ENCODE measurements around the gene APLF. TPM values are rescaled to one million over a fixed set of nuclear protein-coding genes. Genes with fewer than 3 reads are reported as not detected.

Gene APLF
- polyA plus RNA-seq, 1 of the 3 experiments (the other 2 are of a cell fraction), result 1.1 TPM

DNA sequence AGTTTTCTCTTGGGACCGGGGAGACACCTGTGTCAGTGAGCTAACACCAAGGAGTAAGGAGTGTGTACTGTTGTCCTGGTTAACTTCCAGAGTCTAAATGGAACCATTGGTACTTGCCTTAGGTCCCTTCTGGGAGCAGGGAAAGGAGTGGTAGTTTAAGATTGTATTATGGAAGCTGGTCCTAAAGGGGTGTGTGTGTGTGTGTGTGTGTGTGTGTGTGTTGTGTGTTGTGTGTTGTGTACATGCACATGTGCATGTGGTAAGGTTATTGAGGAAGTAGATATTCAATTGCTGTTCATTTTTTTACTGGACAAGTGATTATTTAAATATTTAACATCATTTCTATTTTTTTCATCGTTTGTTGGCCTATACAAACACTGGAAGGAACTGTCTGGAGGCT is 1.4 kb downstream of the APLF start:
- Histone ChIP-seq H3F3A (replicated peaks; ENCODE audit: insufficient read depth) (no peaks in the 10 kb centered on the region), H3K4me3 (ENCODE audit: low read depth in 2 of 2, low read length in 1 of 2) (0 out of 4 replicates have a peak overlapping the region, but pooled peaks of 1 of the 2 experiments have one; percentile 88), H3K9ac (no peak overlapping the region; the same call in 1 of the 2 replicates), H3K36me3 (replicated peaks in 1 of 2; ENCODE audit: control insufficient read depth in 1 of 2, insufficient read depth in 2 of 2, low read length in 1 of 2) (peaks cover 0 to 3% of the 10 kb centered on the region in 2 experiments), H4K20me1 (ENCODE audit: insufficient read depth) (no peaks in the 10 kb centered on the region), H3K4me2 (peak overlapping the region; percentile 76), H3K79me2 (ENCODE audit: insufficient read depth) (peaks cover 16% of the 10 kb centered on the region; the same call in 1 of the 2 replicates), H3K27ac (ENCODE audit: low read depth in 2 of 2, low read length in 1 of 2) (no peak overlapping the region), H3K9me3 (no peaks in the 10 kb centered on the region), H2AFZ (ENCODE audit: low read depth) (peak overlapping the region; percentile 89; the same call in 1 of the 2 replicates), H3K9me2 (no peaks in the 10 kb centered on the region), H3K27me3 (ENCODE audit: insufficient read depth) (no peaks in the 10 kb centered on the region), H3K4me1 (ENCODE audit: control insufficient read depth in 1 of 2, insufficient read depth in 2 of 2, low read depth in 1 of 2, low read length in 1 of 2) (peaks cover 0 to 12% of the 10 kb centered on the region in 2 experiments; a peak in 2 of 4 replicates)
- DNase-seq, result no peak
- no peak for TF ChIP-seq NFIC (IDR thresholded peaks at IDR 0.05; ENCODE audit: borderline replicate concordance)
- TF ChIP-seq CHD2 (IDR thresholded peaks at IDR 0.05; ENCODE audit: low read length, partially characterized antibody), result no peak
- TF ChIP-seq, protein P1, sequence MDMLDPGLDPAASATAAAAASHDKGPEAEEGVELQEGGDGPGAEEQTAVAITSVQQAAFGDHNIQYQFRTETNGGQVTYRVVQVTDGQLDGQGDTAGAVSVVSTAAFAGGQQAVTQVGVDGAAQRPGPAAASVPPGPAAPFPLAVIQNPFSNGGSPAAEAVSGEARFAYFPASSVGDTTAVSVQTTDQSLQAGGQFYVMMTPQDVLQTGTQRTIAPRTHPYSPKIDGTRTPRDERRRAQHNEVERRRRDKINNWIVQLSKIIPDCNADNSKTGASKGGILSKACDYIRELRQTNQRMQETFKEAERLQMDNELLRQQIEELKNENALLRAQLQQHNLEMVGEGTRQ (IDR thresholded peaks at IDR 0.05; ENCODE audit: borderline replicate concordance, low read depth, low read length), result no peak
- TF ChIP-seq, protein P2, sequence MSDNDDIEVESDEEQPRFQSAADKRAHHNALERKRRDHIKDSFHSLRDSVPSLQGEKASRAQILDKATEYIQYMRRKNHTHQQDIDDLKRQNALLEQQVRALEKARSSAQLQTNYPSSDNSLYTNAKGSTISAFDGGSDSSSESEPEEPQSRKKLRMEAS (IDR thresholded peaks at IDR 0.05; ENCODE audit: low read depth), result no peak
- TF ChIP-seq, protein P3, sequence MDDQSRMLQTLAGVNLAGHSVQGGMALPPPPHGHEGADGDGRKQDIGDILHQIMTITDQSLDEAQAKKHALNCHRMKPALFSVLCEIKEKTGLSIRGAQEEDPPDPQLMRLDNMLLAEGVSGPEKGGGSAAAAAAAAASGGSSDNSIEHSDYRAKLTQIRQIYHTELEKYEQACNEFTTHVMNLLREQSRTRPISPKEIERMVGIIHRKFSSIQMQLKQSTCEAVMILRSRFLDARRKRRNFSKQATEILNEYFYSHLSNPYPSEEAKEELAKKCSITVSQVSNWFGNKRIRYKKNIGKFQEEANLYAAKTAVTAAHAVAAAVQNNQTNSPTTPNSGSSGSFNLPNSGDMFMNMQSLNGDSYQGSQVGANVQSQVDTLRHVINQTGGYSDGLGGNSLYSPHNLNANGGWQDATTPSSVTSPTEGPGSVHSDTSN (IDR thresholded peaks at IDR 0.05), result no peak
- TF ChIP-seq YY1 (IDR thresholded peaks at IDR 0.05; ENCODE audit: low read depth), result no peak
- no peak for TF ChIP-seq RFX5 (IDR thresholded peaks at IDR 0.05; ENCODE audit: low read length)
- no peak for TF ChIP-seq POLR2AphosphoS5 (IDR thresholded peaks at IDR 0.05; ENCODE audit: low read depth, low read length)
- TF ChIP-seq, protein P4, sequence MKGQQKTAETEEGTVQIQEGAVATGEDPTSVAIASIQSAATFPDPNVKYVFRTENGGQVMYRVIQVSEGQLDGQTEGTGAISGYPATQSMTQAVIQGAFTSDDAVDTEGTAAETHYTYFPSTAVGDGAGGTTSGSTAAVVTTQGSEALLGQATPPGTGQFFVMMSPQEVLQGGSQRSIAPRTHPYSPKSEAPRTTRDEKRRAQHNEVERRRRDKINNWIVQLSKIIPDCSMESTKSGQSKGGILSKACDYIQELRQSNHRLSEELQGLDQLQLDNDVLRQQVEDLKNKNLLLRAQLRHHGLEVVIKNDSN (IDR thresholded peaks at IDR 0.05; ENCODE audit: borderline replicate concordance, low read depth), result no peak
- TF ChIP-seq RAD21 (IDR thresholded peaks at IDR 0.05; ENCODE audit: low read length), result no peak
- TF ChIP-seq RCOR1 (IDR thresholded peaks at IDR 0.05; ENCODE audit: low read length), result no peak
- TF ChIP-seq TAF1 (IDR thresholded peaks at IDR 0.05; ENCODE audit: borderline replicate concordance, low read depth, low read length), result no peak
- no peak for TF ChIP-seq EZH2phosphoT487 (IDR thresholded peaks at IDR 0.05; ENCODE audit: borderline replicate concordance, low read depth)
- no peak for TF ChIP-seq FOSL2 (IDR thresholded peaks at IDR 0.05; ENCODE audit: borderline replicate concordance, low read depth)
- no peak for TF ChIP-seq JUND (IDR thresholded peaks at IDR 0.05)
- TF ChIP-seq EP300 (IDR thresholded peaks at IDR 0.05; ENCODE audit: borderline replicate concordance in 1 of 2, low read depth in 1 of 2, low read length in 1 of 2), result no peak
- no peak for TF ChIP-seq FOXJ3 (CRISPR knock-in tag; IDR thresholded peaks at IDR 0.05)
- TF ChIP-seq, protein P5, sequence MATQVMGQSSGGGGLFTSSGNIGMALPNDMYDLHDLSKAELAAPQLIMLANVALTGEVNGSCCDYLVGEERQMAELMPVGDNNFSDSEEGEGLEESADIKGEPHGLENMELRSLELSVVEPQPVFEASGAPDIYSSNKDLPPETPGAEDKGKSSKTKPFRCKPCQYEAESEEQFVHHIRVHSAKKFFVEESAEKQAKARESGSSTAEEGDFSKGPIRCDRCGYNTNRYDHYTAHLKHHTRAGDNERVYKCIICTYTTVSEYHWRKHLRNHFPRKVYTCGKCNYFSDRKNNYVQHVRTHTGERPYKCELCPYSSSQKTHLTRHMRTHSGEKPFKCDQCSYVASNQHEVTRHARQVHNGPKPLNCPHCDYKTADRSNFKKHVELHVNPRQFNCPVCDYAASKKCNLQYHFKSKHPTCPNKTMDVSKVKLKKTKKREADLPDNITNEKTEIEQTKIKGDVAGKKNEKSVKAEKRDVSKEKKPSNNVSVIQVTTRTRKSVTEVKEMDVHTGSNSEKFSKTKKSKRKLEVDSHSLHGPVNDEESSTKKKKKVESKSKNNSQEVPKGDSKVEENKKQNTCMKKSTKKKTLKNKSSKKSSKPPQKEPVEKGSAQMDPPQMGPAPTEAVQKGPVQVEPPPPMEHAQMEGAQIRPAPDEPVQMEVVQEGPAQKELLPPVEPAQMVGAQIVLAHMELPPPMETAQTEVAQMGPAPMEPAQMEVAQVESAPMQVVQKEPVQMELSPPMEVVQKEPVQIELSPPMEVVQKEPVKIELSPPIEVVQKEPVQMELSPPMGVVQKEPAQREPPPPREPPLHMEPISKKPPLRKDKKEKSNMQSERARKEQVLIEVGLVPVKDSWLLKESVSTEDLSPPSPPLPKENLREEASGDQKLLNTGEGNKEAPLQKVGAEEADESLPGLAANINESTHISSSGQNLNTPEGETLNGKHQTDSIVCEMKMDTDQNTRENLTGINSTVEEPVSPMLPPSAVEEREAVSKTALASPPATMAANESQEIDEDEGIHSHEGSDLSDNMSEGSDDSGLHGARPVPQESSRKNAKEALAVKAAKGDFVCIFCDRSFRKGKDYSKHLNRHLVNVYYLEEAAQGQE (IDR thresholded peaks at IDR 0.05; ENCODE audit: low read depth, low read length), result no peak
- ChIA-PET POLR2A (interaction anchor here (1.3 kb wide), 1 partner anchor 149 kb away, joined by 3 read pairs; the partner anchor contains the start of gene CNRIP1), CTCF (interaction anchor here (0.7 to 2.6 kb wide), 6 partner anchors 9 to 456 kb away, joined by 3 to 9 read pairs (median 6); no protein-coding TSS in a partner anchor)
- WGBS (ENCODE audit: low lambda C conversion rate), result 79% methylated on average over 2 of the region's 2 CpGs

Measured in SK-N-SH (cell line).